ENCODE measurements around the gene HDGF. TPM values are rescaled to one million over a fixed set of nuclear protein-coding genes. Genes with fewer than 3 reads are reported as not detected.

HDGF gene
- total and polyA plus RNA-seq, 9 of the 15 experiments (the other 6 are each of a cell fraction or from before 2014, with no cell fraction given) = 38.8 to 601 (median 400) TPM

GRCh38 chr1:156705918-156706656 is 45.4 kb downstream of the HDGF start (continued):
- TF ChIP-seq RERE (CRISPR knock-in tag; IDR thresholded peaks at IDR 0.05; ENCODE audit: borderline replicate concordance) = no peak
- TF ChIP-seq SMC3 (conservative IDR thresholded peaks at IDR 0.05; ENCODE audit: insufficient read depth, low read depth, low read length) = peak; percentile 86
- TF ChIP-seq YY1 (IDR thresholded peaks at IDR 0.05; ENCODE audit: borderline replicate concordance in 1 of 3, control insufficient read depth in 1 of 3, extremely low read depth in 1 of 3, insufficient read depth in 3 of 3, insufficient read length in 1 of 3, insufficient replicate concordance in 2 of 3, low read depth in 1 of 3, low read length in 2 of 3) = peak in 2 of 3 experiments; percentile 15 to 41
- TF ChIP-seq SMAD4 (CRISPR knock-in tag; conservative IDR thresholded peaks at IDR 0.05) = peak; percentile 29; the same call in 1 of the 2 replicates
- TF ChIP-seq ZNF444 (CRISPR knock-in tag; IDR thresholded peaks at IDR 0.05) = no peak
- no peak for TF ChIP-seq CREB3 (tag; conservative IDR thresholded peaks at IDR 0.05; ENCODE audit: low read depth)
- no peak for TF ChIP-seq PTTG1 (tag; IDR thresholded peaks at IDR 0.05; ENCODE audit: low read depth)
- no peak for TF ChIP-seq ZNF395 (CRISPR knock-in tag; IDR thresholded peaks at IDR 0.05)
- no peak for TF ChIP-seq ZNF23 (CRISPR knock-in tag; IDR thresholded peaks at IDR 0.05)
- peak; percentile 52; the same call in 1 of the 2 replicates for TF ChIP-seq SMARCE1 (IDR thresholded peaks at IDR 0.05)
- no peak for TF ChIP-seq BDP1 (IDR thresholded peaks at IDR 0.05; ENCODE audit: insufficient read depth, insufficient read length)
- peak; percentile 64 for TF ChIP-seq SMARCA4 (IDR thresholded peaks at IDR 0.05)
- no peak for TF ChIP-seq MECOM (CRISPR knock-in tag; IDR thresholded peaks at IDR 0.05)
- 0 out of 2 replicates have a peak, but pooled peaks have one; percentile 14 for TF ChIP-seq ZEB2 (IDR thresholded peaks at IDR 0.05)
- no peak; the same call in 1 of the 2 replicates for TF ChIP-seq ZNF282 (CRISPR knock-in tag; IDR thresholded peaks at IDR 0.05)
- TF ChIP-seq PREB (CRISPR knock-in tag; IDR thresholded peaks at IDR 0.05) = peak; percentile 90; the same call in 1 of the 2 replicates
- no peak for TF ChIP-seq DACH1 (IDR thresholded peaks at IDR 0.05; ENCODE audit: partially characterized antibody)
- no peak for TF ChIP-seq CREBBP (IDR thresholded peaks at IDR 0.05; ENCODE audit: low read depth, low read length)

Measured in K562 (cell line).